HepG2 (cell line): ENCODE results near the gene CCDC57. TPM values are rescaled to one million over a fixed set of nuclear protein-coding genes. Genes with fewer than 3 reads are reported as not detected.

ENCODE experiments used
- HNRNPK ChIP-seq: fragments of 200-400 bp; formaldehyde crosslinking; IDR thresholded peaks from 2 replicates; pipeline ENCODE4 v1.6.1; 2018; ENCODE audit warnings: low read length, low read depth, moderate library complexity, mild to moderate bottlenecking; ENCODE audit not compliant: poor library complexity, severe bottlenecking
- KLF16 ChIP-seq, 2 experiments: sonication (generic) in 1 of 2; formaldehyde crosslinking in 1 of 2; IDR thresholded peaks; 2 replicates each; pipeline versions ENCODE4 v1.6.1 to v1.8.0; 2016 to 2023; ENCODE audit warnings: missing genetic modification reagents in 2 of 2, missing compliant biosample characterization in 1 of 2
- NFE2 ChIP-seq: sonication (generic); formaldehyde crosslinking; IDR thresholded peaks from 2 replicates; pipeline ENCODE4 v1.4.0; 2020; ENCODE audit warnings: missing genetic modification reagents
- PHF21A ChIP-seq: sonication (generic); formaldehyde crosslinking; IDR thresholded peaks from 2 replicates; pipeline ENCODE4 v1.5.0; 2020; ENCODE audit warnings: mild to moderate bottlenecking, missing genetic modification reagents
- SP2 ChIP-seq: sonication (generic); formaldehyde crosslinking; IDR thresholded peaks from 2 replicates; pipeline ENCODE4 v1.5.1; 2020; ENCODE audit warnings: mild to moderate bottlenecking, missing genetic modification reagents
- TCF7L2 ChIP-seq: IDR thresholded peaks from 2 replicates; pipeline ENCODE4 v1.6.1; 2011; ENCODE audit warnings: mild to moderate bottlenecking, low read depth, low read length, moderate library complexity
- TRIM24 ChIP-seq: sonication (generic); formaldehyde crosslinking; IDR thresholded peaks from 2 replicates; pipeline ENCODE4 v1.8.0; 2022; ENCODE audit warnings: mild to moderate bottlenecking, missing genetic modification reagents
- U2AF1 ChIP-seq: fragments of 200-400 bp; formaldehyde crosslinking; optimal IDR thresholded peaks from 2 replicates; pipeline ENCODE3; 2017; ENCODE audit warnings: mild to moderate bottlenecking, low read depth, low read length
- YY1 ChIP-seq: IDR thresholded peaks from 2 replicates; pipeline ENCODE4 v1.6.1; 2011; ENCODE audit warnings: low read length, low read depth, moderate library complexity, mild to moderate bottlenecking; ENCODE audit not compliant: insufficient read depth, insufficient replicate concordance
- ZBTB42 ChIP-seq: sonication (generic); formaldehyde crosslinking; IDR thresholded peaks from 2 replicates; pipeline ENCODE4 v1.5.0; 2020; ENCODE audit warnings: mild to moderate bottlenecking, missing genetic modification reagents
- ZFP91 ChIP-seq: sonication (generic); formaldehyde crosslinking; IDR thresholded peaks from 2 replicates; pipeline ENCODE4 v1.9.0; 2022; ENCODE audit warnings: missing genetic modification reagents, mild to moderate bottlenecking, borderline replicate concordance
- ZNF280B ChIP-seq: sonication (generic); formaldehyde crosslinking; IDR thresholded peaks from 2 replicates; pipeline ENCODE4 v1.5.0; 2020; ENCODE audit warnings: missing genetic modification reagents, mild to moderate bottlenecking, borderline replicate concordance
- ZNF326 ChIP-seq: sonication (generic); formaldehyde crosslinking; IDR thresholded peaks from 2 replicates; pipeline ENCODE4 v1.4.0; 2020; ENCODE audit warnings: missing genetic modification reagents, borderline replicate concordance
- ZNF589 ChIP-seq: sonication (generic); formaldehyde crosslinking; conservative IDR thresholded peaks from 2 replicates; pipeline ENCODE4 v1.8.0; 2022; ENCODE audit warnings: mild to moderate bottlenecking, moderate library complexity, missing genetic modification reagents
- ZNF614 ChIP-seq: IDR thresholded peaks from 2 replicates; pipeline ENCODE4 v1.6.1; 2018; ENCODE audit warnings: missing biosample characterization, missing genetic modification reagents, inconsistent platforms, borderline replicate concordance
- ZNF709 ChIP-seq: sonication (generic); formaldehyde crosslinking; IDR thresholded peaks from 2 replicates; pipeline ENCODE4 v1.5.0; 2020; ENCODE audit warnings: mild to moderate bottlenecking, missing genetic modification reagents
- ZNF746 ChIP-seq: sonication (generic); formaldehyde crosslinking; IDR thresholded peaks from 2 replicates; pipeline ENCODE4 v1.8.0; 2022; ENCODE audit warnings: mild to moderate bottlenecking, missing genetic modification reagents
- ZNF775 ChIP-seq: sonication (generic); formaldehyde crosslinking; IDR thresholded peaks from 2 replicates; pipeline ENCODE4 v1.4.0; 2020; ENCODE audit warnings: missing genetic modification reagents, mild to moderate bottlenecking, moderate library complexity, borderline replicate concordance
- polyA plus RNA-seq, 8 experiments: library from polyadenylated mRNA; depleted of rRNA in 3 of 8; stranded (reverse) in 7 of 8; unstranded in 1 of 8; fragments of >200 nt; fragmentation: Illumina TruSeq in 4 of 8; extraction: Trizol in 4 of 8; gene quantifications; 2 replicates each; pipeline versions ENCODE4 v1.2.1 to v1.2.3, GENCODE V29; 2011 to 2016; ENCODE audit warnings: low read depth in 4 of 8, missing spikeins in 1 of 8, mixed read lengths in 1 of 8; ENCODE audit not compliant: insufficient read depth in 1 of 8
- total RNA-seq, 5 experiments: library from RNA; depleted of rRNA; stranded (reverse); fragments of >200 nt; fragmentation: Illumina TruSeq; extraction: Trizol; gene quantifications; 2 replicates each; pipeline ENCODE4 v1.2.3, GENCODE V29; 2016; ENCODE audit warnings: low read depth in 1 of 5
- TF ChIP-seq, protein P1 (sequence below): sonication (generic); formaldehyde crosslinking; IDR thresholded peaks from 2 replicates; pipeline ENCODE4 v1.5.0; 2020; ENCODE audit warnings: mild to moderate bottlenecking, missing genetic modification reagents
- TF ChIP-seq, protein P2 (sequence below): sonication (generic); formaldehyde crosslinking; IDR thresholded peaks from 2 replicates; pipeline ENCODE4 v1.5.1; 2020; ENCODE audit warnings: missing genetic modification reagents, mild to moderate bottlenecking, borderline replicate concordance

Gene CCDC57
- total and polyA plus RNA-seq, 2 of the 13 experiments (the other 11 are each of a cell fraction or from before 2014, with no cell fraction given), result 59.3 to 59.9 TPM

DNA sequence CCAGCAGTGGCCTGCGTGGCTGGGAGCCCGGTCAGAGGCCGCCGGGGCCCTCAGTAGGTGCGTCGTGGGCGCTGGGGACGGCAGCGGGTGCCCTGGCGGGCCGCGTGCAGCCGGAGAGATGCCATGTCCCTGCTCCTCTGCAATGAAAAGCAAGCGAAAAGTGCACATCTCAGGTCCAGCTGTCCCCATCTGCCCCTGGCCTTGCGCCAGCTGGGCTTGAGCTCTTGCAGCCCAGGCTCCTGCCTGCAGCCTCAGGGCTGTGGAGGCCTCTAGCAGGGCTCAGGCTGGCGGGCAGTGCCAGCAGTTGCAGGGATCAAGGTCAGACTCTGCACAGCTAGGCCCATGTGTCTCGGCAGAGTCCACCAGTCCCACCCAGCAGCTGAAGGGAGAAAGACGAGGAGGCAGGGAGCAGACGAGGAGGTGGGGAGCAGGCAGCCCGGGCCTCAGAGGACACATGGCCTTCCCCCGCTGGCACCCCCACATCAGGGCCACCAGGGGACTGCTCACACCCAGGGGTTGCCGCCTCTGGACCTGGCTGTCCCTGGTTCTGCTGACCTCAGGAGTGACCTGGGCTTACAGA, 27.4 kb upstream of the CCDC57 start (continued):
- TF ChIP-seq, protein P1, sequence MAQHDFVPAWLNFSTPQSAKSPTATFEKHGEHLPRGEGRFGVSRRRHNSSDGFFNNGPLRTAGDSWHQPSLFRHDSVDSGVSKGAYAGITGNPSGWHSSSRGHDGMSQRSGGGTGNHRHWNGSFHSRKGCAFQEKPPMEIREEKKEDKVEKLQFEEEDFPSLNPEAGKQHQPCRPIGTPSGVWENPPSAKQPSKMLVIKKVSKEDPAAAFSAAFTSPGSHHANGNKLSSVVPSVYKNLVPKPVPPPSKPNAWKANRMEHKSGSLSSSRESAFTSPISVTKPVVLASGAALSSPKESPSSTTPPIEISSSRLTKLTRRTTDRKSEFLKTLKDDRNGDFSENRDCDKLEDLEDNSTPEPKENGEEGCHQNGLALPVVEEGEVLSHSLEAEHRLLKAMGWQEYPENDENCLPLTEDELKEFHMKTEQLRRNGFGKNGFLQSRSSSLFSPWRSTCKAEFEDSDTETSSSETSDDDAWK (CRISPR knock-in tag), result no peak
- TF ChIP-seq ZNF775 (CRISPR knock-in tag) (no peak), U2AF1 (peak; percentile 51), NFE2 (CRISPR knock-in tag) (no peak), ZBTB42 (no peak; the same call in 1 of the 2 replicates), ZNF746 (no peak; the same call in 1 of the 2 replicates), TCF7L2 (no peak), KLF16 (CRISPR knock-in tag; IDR thresholded peaks at IDR 0.05) (peak in 1 of 2 experiments; percentile 31; a peak in 1 of 4 replicates), ZNF614 (no peak), SP2 (CRISPR knock-in tag) (peak; percentile 9; the same call in 1 of the 2 replicates), ZNF589 (CRISPR knock-in tag) (peak; percentile 0), PHF21A (peak; percentile 70), YY1 (peak; percentile 10), ZFP91 (CRISPR knock-in tag) (peak; percentile 87), ZNF280B (peak; percentile 82; the same call in 1 of the 2 replicates), ZNF326 (peak; percentile 71), HNRNPK (peak; percentile 35), ZNF709 (CRISPR knock-in tag) (0 out of 2 replicates have a peak, but pooled peaks have one; percentile 21), TRIM24 (CRISPR knock-in tag) (peak; percentile 62)
- TF ChIP-seq, protein P2, sequence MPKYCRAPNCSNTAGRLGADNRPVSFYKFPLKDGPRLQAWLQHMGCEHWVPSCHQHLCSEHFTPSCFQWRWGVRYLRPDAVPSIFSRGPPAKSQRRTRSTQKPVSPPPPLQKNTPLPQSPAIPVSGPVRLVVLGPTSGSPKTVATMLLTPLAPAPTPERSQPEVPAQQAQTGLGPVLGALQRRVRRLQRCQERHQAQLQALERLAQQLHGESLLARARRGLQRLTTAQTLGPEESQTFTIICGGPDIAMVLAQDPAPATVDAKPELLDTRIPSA (CRISPR knock-in tag), result 0 out of 2 replicates have a peak, but pooled peaks have one; percentile 84
